Testis (tissue), 2 donors: Measurements from ENCODE around the gene MRPL38.

ENCODE experiments used
- POLR2A ChIP-seq: fragments of 450-650 bp; IDR thresholded peaks from one replicate; pipeline ENCODE4 v1.6.1; 2017; ENCODE audit warnings: antibody characterized with exemption, mild to moderate bottlenecking, moderate library complexity
- TF ChIP-seq, protein P1 (sequence below), 3 experiments: fragments of 450-650 bp in 2 of 3; fragments of 200-600 bp in 1 of 3; sonication (generic) in 1 of 3; IDR thresholded peaks; one replicate each; pipeline ENCODE4 v1.5.1; 2016 to 2019; ENCODE audit warnings: antibody characterized with exemption in 3 of 3, mild to moderate bottlenecking in 2 of 3, moderate library complexity in 1 of 3

DNA sequence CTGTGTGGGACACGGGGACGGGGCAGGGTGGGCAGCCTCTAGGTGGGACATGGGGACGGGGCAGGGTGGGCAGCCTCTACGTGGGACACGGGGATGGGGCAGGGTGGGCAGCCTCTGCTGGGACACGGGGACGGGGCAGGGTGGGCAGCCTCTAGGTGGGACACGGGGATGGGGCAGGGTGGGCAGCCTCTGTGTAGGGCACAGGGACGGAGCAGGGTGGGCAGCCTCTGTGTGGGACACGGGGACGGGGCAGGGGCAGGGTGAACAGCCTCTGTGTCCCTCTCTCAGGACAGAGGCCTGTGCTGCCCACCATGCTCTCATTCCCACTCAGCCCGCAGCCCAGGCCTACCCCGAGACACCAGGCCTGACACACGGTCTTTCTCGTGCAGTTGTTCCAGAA lies 16.9 kb upstream of the MRPL38 start:
- TF ChIP-seq POLR2A: no peak
- TF ChIP-seq, protein P1, sequence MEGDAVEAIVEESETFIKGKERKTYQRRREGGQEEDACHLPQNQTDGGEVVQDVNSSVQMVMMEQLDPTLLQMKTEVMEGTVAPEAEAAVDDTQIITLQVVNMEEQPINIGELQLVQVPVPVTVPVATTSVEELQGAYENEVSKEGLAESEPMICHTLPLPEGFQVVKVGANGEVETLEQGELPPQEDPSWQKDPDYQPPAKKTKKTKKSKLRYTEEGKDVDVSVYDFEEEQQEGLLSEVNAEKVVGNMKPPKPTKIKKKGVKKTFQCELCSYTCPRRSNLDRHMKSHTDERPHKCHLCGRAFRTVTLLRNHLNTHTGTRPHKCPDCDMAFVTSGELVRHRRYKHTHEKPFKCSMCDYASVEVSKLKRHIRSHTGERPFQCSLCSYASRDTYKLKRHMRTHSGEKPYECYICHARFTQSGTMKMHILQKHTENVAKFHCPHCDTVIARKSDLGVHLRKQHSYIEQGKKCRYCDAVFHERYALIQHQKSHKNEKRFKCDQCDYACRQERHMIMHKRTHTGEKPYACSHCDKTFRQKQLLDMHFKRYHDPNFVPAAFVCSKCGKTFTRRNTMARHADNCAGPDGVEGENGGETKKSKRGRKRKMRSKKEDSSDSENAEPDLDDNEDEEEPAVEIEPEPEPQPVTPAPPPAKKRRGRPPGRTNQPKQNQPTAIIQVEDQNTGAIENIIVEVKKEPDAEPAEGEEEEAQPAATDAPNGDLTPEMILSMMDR (IDR thresholded peaks at IDR 0.05): no peak
